H9 (cell line): ENCODE results near the gene ZNF512. TPM values are rescaled to one million over a fixed set of nuclear protein-coding genes. Genes with fewer than 3 reads are reported as not detected.

Source experiments
- DNase-seq: peaks from one replicate; pipeline ENCODE4 v3.0.0-alpha.2; 2017
- H2AFZ ChIP-seq: one replicate; pipeline ENCODE4 v1.6.1; 2013; ENCODE audit warnings: mild to moderate bottlenecking, low read length, control low read depth, moderate library complexity
- H2AK5ac ChIP-seq: 2 replicates; pipeline ENCODE4 v1.6.1; 2013; ENCODE audit warnings: low read length, control low read depth, mixed read lengths; ENCODE audit not compliant: insufficient read length
- H2BK120ac ChIP-seq: one replicate; pipeline ENCODE4 v1.6.1; 2013; ENCODE audit warnings: low read depth, mild to moderate bottlenecking, low read length, control low read depth, inconsistent platforms; ENCODE audit not compliant: poor library complexity, severe bottlenecking
- H2BK12ac ChIP-seq: 2 replicates; pipeline ENCODE4 v1.6.1; 2013; ENCODE audit warnings: low read length, control low read depth, mixed read lengths, low read depth; ENCODE audit not compliant: insufficient read length
- H2BK15ac ChIP-seq: 2 replicates; pipeline ENCODE4 v1.6.1; 2013; ENCODE audit warnings: low read depth, low read length, control low read depth
- H2BK20ac ChIP-seq: one replicate; pipeline ENCODE4 v1.6.1; 2013; ENCODE audit warnings: low read depth, mild to moderate bottlenecking, low read length, control low read depth, inconsistent platforms; ENCODE audit not compliant: poor library complexity, severe bottlenecking
- H2BK5ac ChIP-seq: 2 replicates; pipeline ENCODE4 v1.6.1; 2013; ENCODE audit warnings: low read length, control low read depth, mixed read lengths; ENCODE audit not compliant: insufficient read length
- H3K14ac ChIP-seq: 2 replicates; pipeline ENCODE4 v1.6.1; 2013; ENCODE audit warnings: low read length, control low read depth; ENCODE audit not compliant: insufficient read depth
- H3K18ac ChIP-seq: 2 replicates; pipeline ENCODE4 v1.6.1; 2013; ENCODE audit warnings: low read depth, mild to moderate bottlenecking, mixed read lengths, low read length, control low read depth; ENCODE audit not compliant: insufficient read length
- H3K23ac ChIP-seq: 2 replicates; pipeline ENCODE4 v1.6.1; 2013; ENCODE audit warnings: low read length, control low read depth, mixed read lengths, low read depth; ENCODE audit not compliant: insufficient read length
- H3K23me2 ChIP-seq: 2 replicates; pipeline ENCODE4 v1.6.1; 2013; ENCODE audit warnings: low read depth, mild to moderate bottlenecking, mixed read lengths, low read length, control low read depth; ENCODE audit not compliant: insufficient read length, poor library complexity, severe bottlenecking
- H3K27ac ChIP-seq: 2 replicates; pipeline ENCODE4 v1.5.1; 2013; ENCODE audit warnings: low read length, control low read depth, mixed read lengths, low read depth; ENCODE audit not compliant: insufficient read length
- H3K27me3 ChIP-seq: 2 replicates; pipeline ENCODE4 v1.6.1; 2013; ENCODE audit warnings: low read length, control low read depth, inconsistent platforms; ENCODE audit not compliant: insufficient read depth
- H3K4ac ChIP-seq: 2 replicates; pipeline ENCODE4 v1.6.1; 2013; ENCODE audit warnings: low read depth, mild to moderate bottlenecking, control low read depth, inconsistent platforms, low read length, moderate library complexity
- H3K4me1 ChIP-seq: 2 replicates; pipeline ENCODE4 v1.6.1; 2013; ENCODE audit warnings: low read length, control low read depth, inconsistent platforms; ENCODE audit not compliant: insufficient read depth
- H3K4me2 ChIP-seq: 2 replicates; pipeline ENCODE4 v1.6.1; 2013; ENCODE audit warnings: low read length, control low read depth, mixed read lengths; ENCODE audit not compliant: insufficient read length, insufficient read depth
- H3K56ac ChIP-seq: 2 replicates; pipeline ENCODE4 v1.6.1; 2013; ENCODE audit warnings: low read depth, mild to moderate bottlenecking, mixed read lengths, low read length, control low read depth; ENCODE audit not compliant: insufficient read length
- H3K79me1 ChIP-seq: 2 replicates; pipeline ENCODE4 v1.6.1; 2013; ENCODE audit warnings: low read depth, mild to moderate bottlenecking, moderate library complexity, low read length, control low read depth, inconsistent platforms; ENCODE audit not compliant: insufficient read depth, poor library complexity, severe bottlenecking
- H3K79me2 ChIP-seq: 2 replicates; pipeline ENCODE4 v1.6.1; 2013; ENCODE audit warnings: low read length, control low read depth, inconsistent platforms; ENCODE audit not compliant: insufficient read depth
- H3K9ac ChIP-seq: 2 replicates; pipeline ENCODE4 v1.6.1; 2013; ENCODE audit warnings: low read length, control low read depth, mixed read lengths; ENCODE audit not compliant: insufficient read length; ENCODE audit errors: extremely low read depth
- H3K9me3 ChIP-seq: one replicate; pipeline ENCODE4 v1.6.1; 2013; ENCODE audit warnings: low read depth, low read length, inconsistent platforms; ENCODE audit not compliant: control insufficient read depth
- H3T11ph ChIP-seq: one replicate; pipeline ENCODE4 v1.6.1; 2013; ENCODE audit warnings: mild to moderate bottlenecking, low read length, control low read depth, inconsistent platforms
- H4K20me1 ChIP-seq: one replicate; pipeline ENCODE4 v1.6.1; 2013; ENCODE audit not compliant: control insufficient read depth, insufficient read length, insufficient read depth
- H4K5ac ChIP-seq: 2 replicates; pipeline ENCODE4 v1.6.1; 2013; ENCODE audit warnings: low read depth, mild to moderate bottlenecking, mixed read lengths, low read length, control low read depth; ENCODE audit not compliant: insufficient read length
- H4K8ac ChIP-seq: replicated peaks from 2 replicates; pipeline ENCODE4 v1.6.1; 2013; ENCODE audit warnings: low read length, control low read depth, mixed read lengths, low read depth; ENCODE audit not compliant: insufficient read length
- H4K91ac ChIP-seq: 2 replicates; pipeline ENCODE4 v1.6.1; 2013; ENCODE audit warnings: low read depth, mild to moderate bottlenecking, moderate library complexity, mixed read lengths, low read length, control low read depth; ENCODE audit not compliant: insufficient read length
- H3K27ac Mint-ChIP-seq, 3 experiments: 2 replicates in 2 of 3; 3 replicates in 1 of 3; pipeline ENCODE4 v1.8.0; 2020 to 2021; ENCODE audit warnings: mixed read lengths in 3 of 3, mild to moderate bottlenecking in 1 of 3, moderate library complexity in 1 of 3
- H3K27me3 Mint-ChIP-seq: 2 replicates; pipeline ENCODE4 v1.8.0; 2021; ENCODE audit warnings: low read depth, mild to moderate bottlenecking, moderate library complexity, mixed read lengths
- H3K36me3 Mint-ChIP-seq, 3 experiments: 2 replicates in 2 of 3; 3 replicates in 1 of 3; pipeline ENCODE4 v1.8.0; 2020 to 2021; ENCODE audit warnings: low read depth in 3 of 3, mixed read lengths in 3 of 3; ENCODE audit not compliant: insufficient read depth in 1 of 3
- H3K4me1 Mint-ChIP-seq, 2 experiments: 2 replicates each; pipeline ENCODE4 v1.8.0; 2020; ENCODE audit warnings: mixed read lengths in 2 of 2
- H3K4me3 Mint-ChIP-seq, 2 experiments: 2 replicates in 1 of 2; 3 replicates in 1 of 2; pipeline ENCODE4 v1.8.0; 2020 to 2021; ENCODE audit warnings: mild to moderate bottlenecking in 2 of 2, mixed read lengths in 2 of 2, moderate library complexity in 1 of 2
- H3K9me3 Mint-ChIP-seq, 2 experiments: 2 replicates in 1 of 2; 3 replicates in 1 of 2; pipeline ENCODE4 v1.8.0; 2020; ENCODE audit warnings: mild to moderate bottlenecking in 2 of 2, mixed read lengths in 2 of 2, moderate library complexity in 1 of 2
- CTCF ChIP-seq: fragments of 200-600 bp; sonication (generic); conservative IDR thresholded peaks from 3 replicates; pipeline ENCODE4 v1.8.0; 2021; ENCODE audit warnings: antibody characterized with exemption, mild to moderate bottlenecking
- WGBS: extraction: QIAGEN DNeasy Blood & Tissue Kit; methylation state at CpG from one replicate; pipeline ENCODE4 v1.1.7; 2013; ENCODE audit warnings: missing lambda C conversion rate, low lambda C conversion rate, mixed read lengths; ENCODE audit not compliant: insufficient read length; ENCODE audit errors: extremely low coverage; 5-methylcytosine and 5-hydroxymethylcytosine counted together
- total RNA-seq: library from RNA; stranded (reverse); gene quantifications from 2 replicates; pipeline ENCODE4 v1.2.1, GENCODE V29; 2021

The ZNF512 gene
- total RNA-seq, 1 experiment from 2014 or later, result 38.2 TPM

- Histone ChIP-seq H2BK120ac (no peak overlapping the region), H3K9me3 (no peaks in the 10 kb centered on the region), H2BK12ac (no peak overlapping the region), H3K9ac (no peak overlapping the region), H3K23ac (no peak overlapping the region), H4K8ac (no peak overlapping the region), H3K4me1 (no peaks in the 10 kb centered on the region), H3K23me2 (no peaks in the 10 kb centered on the region), H3K79me1 (no peaks in the 10 kb centered on the region), H2AK5ac (no peak overlapping the region), H4K5ac (no peak overlapping the region), H3K4me2 (no peak overlapping the region), H4K20me1 (no peaks in the 10 kb centered on the region), H3K18ac (no peak overlapping the region), H3K56ac (no peak overlapping the region), H3K27me3 (no peaks in the 10 kb centered on the region), H2BK15ac (no peak overlapping the region), H3K79me2 (no peaks in the 10 kb centered on the region), H3K27ac (no peak overlapping the region), H2BK20ac (no peak overlapping the region), H4K91ac (no peak overlapping the region), H2AFZ (no peak overlapping the region), H2BK5ac (no peak overlapping the region), H3K4ac (no peak overlapping the region), H3K14ac (no peak overlapping the region), H3T11ph (no peak overlapping the region)
- Mint-ChIP-seq H3K36me3 (no peaks in the 10 kb centered on the region), H3K4me3 (no peak overlapping the region), H3K4me1 (no peaks in the 10 kb centered on the region), H3K27me3 (peaks cover 31% of the 10 kb centered on the region), H3K27ac (no peak overlapping the region), H3K9me3 (peaks cover 8 to 16% of the 10 kb centered on the region in 2 experiments)
- TF ChIP-seq CTCF, result no peak
- no CpG with 5 or more reads among the region's 1 CpG for WGBS
- no peak for DNase-seq
Observed at GRCh38 chr2:27551514-27551913, 31.3 kb upstream of the ZNF512 start.
